K562 (cell line): ENCODE data around the gene ATP7B. TPM values are rescaled to one million over a fixed set of nuclear protein-coding genes. Genes with fewer than 3 reads are reported as not detected.

Experiments used
- ATAC-seq: fragments of 200-7000 bp; cut with Tn5 transposase; 3 replicates; pipeline ENCODE4 v1.9.1; 2020; ENCODE audit warnings: moderate library complexity
- BruUV-seq: library from RNA; stranded (reverse); fragments of 400-500 nt; replicated peaks from 2 replicates; lab custom pipeline; 2021; lab: Mats Ljungman, UMichigan
- CTCF ChIA-PET: fragments of 300-600 bp; formaldehyde crosslinking; extraction: SDS; loops from one replicate; lab custom pipeline; 2021; ENCODE audit warnings: low intra/inter-chr PET ratio; lab: Yijun Ruan, JAX
- POLR2A ChIA-PET: fragments of 300-600, 350-650 bp; sonication (Branson Sonifier 250); formaldehyde crosslinking; extraction: SDS; loops from one replicate; lab custom pipeline; 2021; ENCODE audit warnings: antibody characterized with exemption, inconsistent platforms; lab: Yijun Ruan, JAX
- DNase-seq, 4 experiments: peaks; one replicate each; pipeline versions ENCODE4 v3.0.0 to v3.0.0-alpha.2; 2011 to 2018; ENCODE audit warnings: low spot score in 3 of 4, mixed read lengths in 3 of 4; ENCODE audit errors: extremely low read depth in 1 of 4
- FAIRE-seq: peaks from 2 replicates; lab custom pipeline; 2011; peaks lifted over from hg19 to GRCh38; lab: Jason Lieb, UNC
- H2AFZ ChIP-seq: 2 replicates; pipeline ENCODE4 v1.6.0; 2011; ENCODE audit warnings: low read depth, low read length, control low read depth, inconsistent platforms
- H3K27ac ChIP-seq: fragments of 200-600 bp; 3 replicates; pipeline ENCODE4 v1.8.0; 2011; ENCODE audit warnings: low read depth, mild to moderate bottlenecking, control low read depth, inconsistent platforms, low read length, moderate library complexity, mixed read lengths; ENCODE audit errors: extremely low read depth
- H3K27me3 ChIP-seq, 2 experiments: fragments of 300-600 bp in 1 of 2; 2 replicates in 1 of 2; 3 replicates in 1 of 2; pipeline versions ENCODE4 v1.6.0 to v1.8.0; 2011; ENCODE audit warnings: inconsistent platforms in 2 of 2, low read length in 2 of 2, mild to moderate bottlenecking in 1 of 2, mixed read lengths in 1 of 2, moderate library complexity in 1 of 2; ENCODE audit not compliant: control insufficient read depth in 2 of 2, insufficient read depth in 2 of 2
- H3K36me3 ChIP-seq: fragments of 300-600 bp; 3 replicates; pipeline ENCODE4 v1.8.0; 2011; ENCODE audit warnings: mild to moderate bottlenecking, low read length, inconsistent platforms; ENCODE audit not compliant: control insufficient read depth, insufficient read depth
- H3K4me1 ChIP-seq, 2 experiments: fragments of 200-600 bp in 1 of 2; replicated peaks in 1 of 2; 2 replicates in 1 of 2; 3 replicates in 1 of 2; pipeline versions ENCODE4 v1.5.1 to v1.8.0; 2011; ENCODE audit warnings: inconsistent platforms in 2 of 2, low read length in 2 of 2, mild to moderate bottlenecking in 1 of 2, mixed read lengths in 1 of 2, moderate library complexity in 1 of 2; ENCODE audit not compliant: control insufficient read depth in 2 of 2, insufficient read depth in 2 of 2
- H3K4me2 ChIP-seq: 2 replicates; pipeline ENCODE4 v1.6.1; 2011; ENCODE audit warnings: low read length, control low read depth, inconsistent platforms, mixed read lengths; ENCODE audit not compliant: insufficient read depth
- H3K4me3 ChIP-seq: fragments of 200-600 bp; sonication (generic), shearing (Covaris generic); 2 replicates; pipeline ENCODE4 v1.5.1; 2016; ENCODE audit warnings: control low read depth, inconsistent platforms
- H3K79me2 ChIP-seq: fragments of 200-600 bp; 3 replicates; pipeline ENCODE4 v1.8.0; 2011; ENCODE audit warnings: low read length, inconsistent platforms; ENCODE audit not compliant: control insufficient read depth, insufficient read depth
- H3K9ac ChIP-seq, 2 experiments: 2 replicates each; pipeline versions ENCODE4 v1.6.0 to v1.6.1; 2011; ENCODE audit warnings: low read depth in 2 of 2, low read length in 2 of 2, control low read depth in 1 of 2, inconsistent platforms in 1 of 2, mild to moderate bottlenecking in 1 of 2, mixed read lengths in 1 of 2; ENCODE audit not compliant: insufficient read depth in 1 of 2
- H3K9me1 ChIP-seq: one replicate; pipeline ENCODE4 v1.6.0; 2011; ENCODE audit warnings: inconsistent platforms, mild to moderate bottlenecking, low read length, moderate library complexity; ENCODE audit not compliant: control insufficient read depth, insufficient read depth
- H3K9me3 ChIP-seq: replicated peaks from 2 replicates; pipeline ENCODE4 v1.5.1; 2011; ENCODE audit warnings: low read depth, low read length, inconsistent platforms; ENCODE audit not compliant: control insufficient read depth, insufficient read depth
- H4K20me1 ChIP-seq: replicated peaks from 2 replicates; pipeline ENCODE4 v1.6.1; 2011; ENCODE audit warnings: low read length, inconsistent platforms, mixed read lengths; ENCODE audit not compliant: control insufficient read depth, insufficient read depth
- HLTF ChIP-seq: fragments of 450-650 bp; IDR thresholded peaks from 2 replicates; pipeline ENCODE4 v1.6.1; 2016
- MAFF ChIP-seq: IDR thresholded peaks from 2 replicates; pipeline ENCODE4 v1.6.1; 2012; ENCODE audit warnings: low read length, improper control_type of control experiment
- SREBF1 ChIP-seq: fragments of 150-350 bp; IDR thresholded peaks from 2 replicates; pipeline ENCODE4 v1.6.1; 2014; ENCODE audit warnings: antibody characterized with exemption, low read depth, low read length, borderline replicate concordance
- ZC3H8 ChIP-seq: fragments of 450-650 bp; IDR thresholded peaks from 2 replicates; pipeline ENCODE4 v1.6.1; 2017
- ZNF253 ChIP-seq: fragments of 250-450 bp; sonication (Bioruptor Pico); conservative IDR thresholded peaks from 2 replicates; pipeline ENCODE4 v1.6.1; 2021; ENCODE audit warnings: mild to moderate bottlenecking
- ZNF316 ChIP-seq: fragments of 450-650 bp; IDR thresholded peaks from 2 replicates; pipeline ENCODE4 v1.6.1; 2016
- WGBS: fragments of 100-300 bp; shearing (Covaris generic); methylation state at CpG from one replicate; pipeline ENCODE4 v1.1.6; 2016; ENCODE audit warnings: low coverage, mixed read lengths; ENCODE audit not compliant: insufficient coverage; ENCODE audit errors: missing lambda C conversion rate; 5-methylcytosine and 5-hydroxymethylcytosine counted together
- in situ Hi-C: fragments of 300-500 bp; cut with MboI; formaldehyde crosslinking; loops from 4 replicates; pipeline ENCODE4 v1.15.0; 2018; ENCODE audit warnings: inconsistent platforms, mixed read lengths
- intact Hi-C: fragments of 100-400 bp; cut with micrococcal nuclease; formaldehyde crosslinking; loops from 2 replicates; pipeline ENCODE4 v1.14.2; 2022
- polyA plus RNA-seq, 8 experiments: library from polyadenylated mRNA; depleted of rRNA in 4 of 8; stranded (reverse) in 5 of 8; unstranded in 3 of 8; fragments of >200 nt; fragmentation: Nextera tagmentation in 2 of 8; fragmentation: Illumina TruSeq in 1 of 8; extraction: Ambion mirVana in 2 of 8; extraction: Trizol in 1 of 8; gene quantifications; 2 replicates each; pipeline versions ENCODE4 v1.2.1 to v1.2.3, GENCODE V29; 2011 to 2014; ENCODE audit warnings: inconsistent platforms in 1 of 8, missing spikeins in 1 of 8
- total RNA-seq, 7 experiments: library from RNA; depleted of rRNA in 6 of 7; stranded (reverse); fragments of >200 nt in 6 of 7; fragmentation: Illumina TruSeq in 2 of 7; extraction: Trizol in 2 of 7; gene quantifications; 2 replicates each; pipeline versions ENCODE4 v1.2.1 to v1.2.3, GENCODE V29; 2011 to 2021; ENCODE audit warnings: low replicate concordance in 1 of 7
- TF ChIP-seq, protein P1 (sequence below): fragments of 450-650 bp; IDR thresholded peaks from 2 replicates; pipeline ENCODE4 v1.6.1; 2016; ENCODE audit warnings: antibody characterized with exemption
- TF ChIP-seq, protein P2 (sequence below): fragments of 250-450 bp; sonication (Bioruptor Pico); IDR thresholded peaks from 2 replicates; pipeline ENCODE4 v1.5.0; 2021
- TF ChIP-seq, protein P3 (sequence below): fragments of 250-450 bp; sonication (Bioruptor Pico); IDR thresholded peaks from 2 replicates; pipeline ENCODE4 v1.5.0; 2022; ENCODE audit warnings: mild to moderate bottlenecking

ATP7B gene
- total and polyA plus RNA-seq, 9 of the 15 experiments (the other 6 are each of a cell fraction or from before 2014, with no cell fraction given), result 1.1 to 20.4 (median 8.5) TPM

DNA sequence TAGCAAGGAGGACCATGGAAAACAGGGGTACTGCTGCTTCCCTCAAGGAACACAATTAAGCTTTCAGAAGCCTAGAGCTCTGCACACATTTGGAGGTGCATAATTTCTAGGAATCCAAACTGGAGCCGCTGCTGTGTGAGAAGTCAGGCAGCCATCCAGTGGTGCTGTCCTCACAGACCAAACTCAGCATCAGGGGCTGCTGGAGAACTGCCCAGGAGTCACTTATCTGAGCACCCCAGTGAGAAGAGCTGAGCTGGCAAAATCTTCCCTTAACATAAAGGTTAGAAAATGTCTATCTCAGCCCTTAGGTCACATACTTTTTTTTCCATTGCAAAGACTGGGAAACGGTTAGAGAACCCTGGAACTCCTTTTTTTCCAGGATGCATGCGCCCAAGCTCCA, 72.8 kb downstream of the ATP7B start (continued):
- TF ChIP-seq, protein P1, sequence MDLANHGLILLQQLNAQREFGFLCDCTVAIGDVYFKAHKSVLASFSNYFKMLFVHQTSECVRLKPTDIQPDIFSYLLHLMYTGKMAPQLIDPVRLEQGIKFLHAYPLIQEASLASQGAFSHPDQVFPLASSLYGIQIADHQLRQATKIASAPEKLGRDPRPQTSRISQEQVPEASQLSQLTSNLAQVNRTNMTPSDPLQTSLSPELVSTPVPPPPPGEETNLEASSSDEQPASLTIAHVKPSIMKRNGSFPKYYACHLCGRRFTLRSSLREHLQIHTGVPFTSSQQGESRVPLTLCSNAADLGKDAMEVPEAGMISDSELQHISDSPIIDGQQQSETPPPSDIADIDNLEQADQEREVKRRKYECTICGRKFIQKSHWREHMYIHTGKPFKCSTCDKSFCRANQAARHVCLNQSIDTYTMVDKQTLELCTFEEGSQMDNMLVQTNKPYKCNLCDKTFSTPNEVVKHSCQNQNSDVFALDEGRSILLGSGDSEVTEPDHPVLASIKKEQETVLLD, result no peak
- TF ChIP-seq ZC3H8 (no peak), ZNF316 (peak; percentile 73), MAFF (peak; percentile 66)
- TF ChIP-seq, protein P2, sequence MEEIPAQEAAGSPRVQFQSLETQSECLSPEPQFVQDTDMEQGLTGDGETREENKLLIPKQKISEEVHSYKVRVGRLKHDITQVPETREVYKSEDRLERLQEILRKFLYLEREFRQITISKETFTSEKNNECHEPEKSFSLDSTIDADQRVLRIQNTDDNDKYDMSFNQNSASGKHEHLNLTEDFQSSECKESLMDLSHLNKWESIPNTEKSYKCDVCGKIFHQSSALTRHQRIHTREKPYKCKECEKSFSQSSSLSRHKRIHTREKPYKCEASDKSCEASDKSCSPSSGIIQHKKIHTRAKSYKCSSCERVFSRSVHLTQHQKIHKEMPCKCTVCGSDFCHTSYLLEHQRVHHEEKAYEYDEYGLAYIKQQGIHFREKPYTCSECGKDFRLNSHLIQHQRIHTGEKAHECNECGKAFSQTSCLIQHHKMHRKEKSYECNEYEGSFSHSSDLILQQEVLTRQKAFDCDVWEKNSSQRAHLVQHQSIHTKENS, result no peak

DNA sequence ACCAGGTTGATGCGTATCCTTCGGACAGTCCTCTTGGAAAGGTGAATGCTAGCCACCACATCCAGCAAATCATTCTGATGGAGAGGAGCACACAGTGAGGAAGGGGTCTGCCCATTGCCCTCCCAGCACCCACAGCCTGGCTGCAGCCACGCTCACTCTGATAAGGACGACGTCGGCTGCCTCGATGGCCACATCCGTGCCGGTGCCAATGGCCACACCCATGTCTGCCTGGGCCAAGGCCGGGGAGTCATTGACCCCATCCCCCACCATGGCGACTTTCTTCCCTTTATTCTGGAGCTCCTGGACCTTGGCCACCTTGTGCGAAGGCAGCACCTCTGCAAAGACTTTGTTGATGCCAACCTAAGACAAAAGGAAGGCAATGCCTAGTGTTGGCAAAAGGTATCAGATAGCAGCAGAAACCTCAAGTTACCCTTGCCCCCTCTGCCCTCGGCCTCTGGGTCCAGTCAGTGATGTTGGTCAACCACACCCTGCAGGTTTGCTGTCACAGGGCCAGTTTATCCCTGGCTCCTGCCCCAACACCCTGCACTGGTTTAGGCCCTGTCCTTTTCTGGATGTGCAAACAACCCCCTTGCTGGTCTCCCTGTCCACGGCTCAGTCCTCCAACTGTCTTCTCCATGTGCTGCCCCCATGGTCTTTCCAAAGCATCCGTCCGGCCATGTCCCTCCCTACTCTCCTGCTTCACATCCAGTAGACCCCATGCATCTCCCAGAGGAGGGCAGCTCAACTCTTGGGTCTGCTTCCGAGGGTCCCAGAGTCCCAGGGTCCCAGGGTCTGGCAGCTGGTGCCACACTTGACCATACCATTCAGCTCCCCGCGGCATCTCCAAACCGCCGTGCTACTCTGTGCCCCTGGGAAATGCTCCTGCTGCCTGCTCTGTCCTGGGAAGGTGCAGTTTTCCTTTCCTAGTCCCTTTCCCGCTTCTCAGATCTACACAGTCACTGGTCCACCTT, 73.6 kb downstream of the ATP7B start:
- Histone ChIP-seq H4K20me1 (no peaks in the 10 kb centered on the region), H3K36me3 (peaks cover 74% of the 10 kb centered on the region; the same call in 2 of the 3 replicates), H2AFZ (no peak overlapping the region), H3K9me1 (no peaks in the 10 kb centered on the region), H3K79me2 (no peaks in the 10 kb centered on the region), H3K9me3 (no peaks in the 10 kb centered on the region), H3K4me3 (no peak overlapping the region), H3K27ac (no peak overlapping the region), H3K9ac (no peak overlapping the region; a peak in 1 of 4 replicates), H3K4me1 (peaks cover 0 to 15% of the 10 kb centered on the region in 2 experiments; a peak in 2 of 5 replicates), H3K4me2 (no peak overlapping the region), H3K27me3 (no peaks in the 10 kb centered on the region)
- ChIA-PET CTCF (no interaction called here), POLR2A (no interaction called here)
- intact Hi-C loops (no loop called here), in situ Hi-C loops (no loop called here)
- WGBS, result 87% methylated on average over 21 of the region's 22 CpGs
- FAIRE-seq (no peak), DNase-seq (no peak), ATAC-seq (no peak)
- BruUV-seq, result no TSS peak
- TF ChIP-seq HLTF, result no peak
- TF ChIP-seq, protein P3, sequence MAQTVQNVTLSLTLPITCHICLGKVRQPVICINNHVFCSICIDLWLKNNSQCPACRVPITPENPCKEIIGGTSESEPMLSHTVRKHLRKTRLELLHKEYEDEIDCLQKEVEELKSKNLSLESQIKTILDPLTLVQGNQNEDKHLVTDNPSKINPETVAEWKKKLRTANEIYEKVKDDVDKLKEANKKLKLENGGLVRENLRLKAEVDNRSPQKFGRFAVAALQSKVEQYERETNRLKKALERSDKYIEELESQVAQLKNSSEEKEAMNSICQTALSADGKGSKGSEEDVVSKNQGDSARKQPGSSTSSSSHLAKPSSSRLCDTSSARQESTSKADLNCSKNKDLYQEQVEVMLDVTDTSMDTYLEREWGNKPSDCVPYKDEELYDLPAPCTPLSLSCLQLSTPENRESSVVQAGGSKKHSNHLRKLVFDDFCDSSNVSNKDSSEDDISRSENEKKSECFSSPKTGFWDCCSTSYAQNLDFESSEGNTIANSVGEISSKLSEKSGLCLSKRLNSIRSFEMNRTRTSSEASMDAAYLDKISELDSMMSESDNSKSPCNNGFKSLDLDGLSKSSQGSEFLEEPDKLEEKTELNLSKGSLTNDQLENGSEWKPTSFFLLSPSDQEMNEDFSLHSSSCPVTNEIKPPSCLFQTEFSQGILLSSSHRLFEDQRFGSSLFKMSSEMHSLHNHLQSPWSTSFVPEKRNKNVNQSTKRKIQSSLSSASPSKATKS, result no peak
- TF ChIP-seq ZNF253 (CRISPR knock-in tag), result no peak
- no peak for TF ChIP-seq SREBF1
